Mucosa of descending colon (tissue), 3 donors: ENCODE results near the gene CERS6. TPM values are rescaled to one million over a fixed set of nuclear protein-coding genes. Genes with fewer than 3 reads are reported as not detected.

Source experiments
- ATAC-seq: fragments of 200-7000 bp; cut with Tn5 transposase; one replicate; pipeline ENCODE4 v1.9.1; 2020; ENCODE audit warnings: mild to moderate bottlenecking, moderate library complexity
- DNase-seq, 3 donors: peaks; one replicate each; pipeline ENCODE4 v3.0.0-alpha.2; 2020
- H3K36me3 ChIP-seq: fragments of 200-600 bp; one replicate; pipeline ENCODE4 v1.8.0; 2021; ENCODE audit warnings: low read depth, mild to moderate bottlenecking
- H3K4me1 ChIP-seq: fragments of 200-600 bp; one replicate; pipeline ENCODE4 v1.8.0; 2021; ENCODE audit warnings: low read depth, mild to moderate bottlenecking
- H3K4me3 ChIP-seq: fragments of 200-600 bp; one replicate; pipeline ENCODE4 v1.8.0; 2021; ENCODE audit warnings: mild to moderate bottlenecking
- H3K9me3 ChIP-seq: fragments of 200-600 bp; one replicate; pipeline ENCODE4 v1.8.0; 2021; ENCODE audit warnings: mild to moderate bottlenecking
- CTCF ChIP-seq: fragments of 200-600 bp; IDR thresholded peaks from one replicate; pipeline ENCODE4 v1.8.0; 2022; ENCODE audit warnings: antibody characterized with exemption, mild to moderate bottlenecking
- intact Hi-C, 2 donors: fragments of 100-400 bp; cut with DNase I in 1 of 2; cut with micrococcal nuclease in 1 of 2; formaldehyde crosslinking; loops; one replicate each; pipeline versions ENCODE4 v1.11.0 to v1.11.1; 2022; cut with DNase I, micrococcal nuclease
- total RNA-seq, 3 donors: library from RNA; stranded (reverse); fragmentation: NEBNext Ultra II Directional in 2 of 3; extraction: Animal tissue kit (Norgen Biotek cat#: 25700) in 2 of 3; gene quantifications; one replicate each; pipeline versions ENCODE4 v1.2.1 to v1.2.4, GENCODE V29; 2021 to 2023
- donor health status: DM: no; HTN: no; CAD: no; lungs with moderate emphysema.
- donor health status: DM: no; HTN: no; CAD: no.
- donor health status: DM: no; HTN: yes; CAD: no.

The CERS6 gene
- total RNA-seq, 3 donors from 2014 or later = 27.4 to 67.2 (median 65.0) TPM

- Histone ChIP-seq H3K4me3 (no peak overlapping the region), H3K9me3 (no peaks in the 10 kb centered on the region), H3K36me3 (no peaks in the 10 kb centered on the region), H3K4me1 (no peaks in the 10 kb centered on the region)
- DNase-seq (no peak), ATAC-seq (no peak)
- TF ChIP-seq CTCF = no peak
- intact Hi-C loops = no loop called here
Observed at GRCh38 chr2:168667156-168667555, 211.1 kb downstream of the CERS6 start.

- intact Hi-C loops = no loop called here
- H3K36me3 ChIP-seq = no peaks in the 10 kb centered on the region
- ATAC-seq = no peak
- no peaks in the 10 kb centered on the region for H3K9me3 ChIP-seq
- H3K4me3 ChIP-seq = no peak overlapping the region
- DNase-seq = no peak
- no peak for TF ChIP-seq CTCF
- H3K4me1 ChIP-seq = no peaks in the 10 kb centered on the region
Observed at GRCh38 chr2:168669151-168669550, 213.1 kb downstream of the CERS6 start.

GRCh38 chr2:168670478-168670877, 214.4 kb downstream of the CERS6 start:
- peak; percentile 30 for ATAC-seq
- Histone ChIP-seq H3K4me1 (no peaks in the 10 kb centered on the region), H3K9me3 (no peaks in the 10 kb centered on the region), H3K4me3 (no peak overlapping the region), H3K36me3 (no peaks in the 10 kb centered on the region)
- DNase-seq = no peak
- TF ChIP-seq CTCF = no peak
- intact Hi-C loops = no loop called here

GRCh38 chr2:168671932-168672331, 215.9 kb downstream of the CERS6 start:
- no peaks in the 10 kb centered on the region for H3K4me1 ChIP-seq
- H3K4me3 ChIP-seq = no peak overlapping the region
- intact Hi-C loops = no loop called here
- no peaks in the 10 kb centered on the region for H3K9me3 ChIP-seq
- no peak for DNase-seq
- no peaks in the 10 kb centered on the region for H3K36me3 ChIP-seq
- no peak for TF ChIP-seq CTCF
- ATAC-seq = peak; percentile 39

GRCh38 chr2:168673265-168674189, 217.5 kb downstream of the CERS6 start:
- DNase-seq = no peak
- TF ChIP-seq CTCF = no peak
- intact Hi-C loops = no loop called here

More at GRCh38 chr2:168673265-168674189, 217.5 kb downstream of the CERS6 start:
- no peaks in the 10 kb centered on the region for H3K9me3 ChIP-seq
- ATAC-seq = no peak
- no peaks in the 10 kb centered on the region for H3K4me1 ChIP-seq
- no peaks in the 10 kb centered on the region for H3K36me3 ChIP-seq
- no peak overlapping the region for H3K4me3 ChIP-seq
